ENCODE results near the gene DAW1. TPM values are rescaled to one million over a fixed set of nuclear protein-coding genes. Genes with fewer than 3 reads are reported as not detected.

The DAW1 gene
- total RNA-seq, 1 donor from 2014 or later: not detected

GRCh38 chr2:227862741-227863588 is 8.5 kb upstream of the DAW1 start:
- TF ChIP-seq CTCF (IDR thresholded peaks at IDR 0.05; ENCODE audit: insufficient read depth, low read length, poor library complexity, severe bottlenecking): peak; percentile 36
- DNase-seq (ENCODE audit: low read depth): peak; percentile 87
- no peaks in the 10 kb centered on the region for H3K27me3 ChIP-seq (ENCODE audit: control insufficient read depth, insufficient read depth, low read length)
- H3K36me3 ChIP-seq (ENCODE audit: control insufficient read depth, insufficient read depth, low read length): no peaks in the 10 kb centered on the region
- H3K4me3 ChIP-seq (ENCODE audit: low read depth, low read length): no peak overlapping the region

- Histone ChIP-seq H3K4me3 (ENCODE audit: low read depth, low read length) (no peak overlapping the region), H3K27me3 (ENCODE audit: control insufficient read depth, insufficient read depth, low read length) (no peaks in the 10 kb centered on the region), H3K36me3 (ENCODE audit: control insufficient read depth, insufficient read depth, low read length) (no peaks in the 10 kb centered on the region)
- no peak for DNase-seq (ENCODE audit: low read depth)
- TF ChIP-seq CTCF (IDR thresholded peaks at IDR 0.05; ENCODE audit: insufficient read depth, low read length, poor library complexity, severe bottlenecking): no peak
Observed at GRCh38 chr2:227864161-227864756, 7.2 kb upstream of the DAW1 start.

- TF ChIP-seq CTCF (IDR thresholded peaks at IDR 0.05; ENCODE audit: insufficient read depth, low read length, poor library complexity, severe bottlenecking): no peak
- H3K27me3 ChIP-seq (ENCODE audit: control insufficient read depth, insufficient read depth, low read length): no peaks in the 10 kb centered on the region
- no peak for DNase-seq (ENCODE audit: low read depth)
Observed at GRCh38 chr2:227865291-227865690, 6.1 kb upstream of the DAW1 start.

GRCh38 chr2:227867386-227867785 is 4.0 kb upstream of the DAW1 start:
- Histone ChIP-seq H3K27me3 (ENCODE audit: control insufficient read depth, insufficient read depth, low read length) (no peaks in the 10 kb centered on the region), H3K36me3 (ENCODE audit: control insufficient read depth, insufficient read depth, low read length) (no peaks in the 10 kb centered on the region), H3K4me3 (ENCODE audit: low read depth, low read length) (no peak overlapping the region)
- DNase-seq (ENCODE audit: low read depth): no peak
- no peak for TF ChIP-seq CTCF (IDR thresholded peaks at IDR 0.05; ENCODE audit: insufficient read depth, low read length, poor library complexity, severe bottlenecking)

More at GRCh38 chr2:227865291-227865690, 6.1 kb upstream of the DAW1 start:
- Histone ChIP-seq H3K4me3 (ENCODE audit: low read depth, low read length) (no peak overlapping the region), H3K36me3 (ENCODE audit: control insufficient read depth, insufficient read depth, low read length) (no peaks in the 10 kb centered on the region)

GRCh38 chr2:227870710-227871374 is 589 bp upstream of the DAW1 start:
- Histone ChIP-seq H3K36me3 (ENCODE audit: control insufficient read depth, insufficient read depth, low read length) (no peaks in the 10 kb centered on the region), H3K4me3 (ENCODE audit: low read depth, low read length) (peak overlapping the region; percentile 30), H3K27me3 (ENCODE audit: control insufficient read depth, insufficient read depth, low read length) (no peaks in the 10 kb centered on the region)
- peak; percentile 65 for DNase-seq (ENCODE audit: low read depth)
- no peak for TF ChIP-seq CTCF (IDR thresholded peaks at IDR 0.05; ENCODE audit: insufficient read depth, low read length, poor library complexity, severe bottlenecking)

All from kidney epithelial cell (primary cell).